Fibroblast of the conjunctiva (primary cell): ENCODE measurements around the gene PRTFDC1.
"Not testable (repeated sequence)": the region's sequence is repeated elsewhere in the genome, so short reads cannot be mapped to it uniquely, and the experiment has no call there.

ENCODE experiments used
- DNase-seq: peaks from one replicate; pipeline ENCODE4 v3.0.0-alpha.2; 2010; ENCODE audit warnings: low read depth

The PRTFDC1 gene

DNA sequence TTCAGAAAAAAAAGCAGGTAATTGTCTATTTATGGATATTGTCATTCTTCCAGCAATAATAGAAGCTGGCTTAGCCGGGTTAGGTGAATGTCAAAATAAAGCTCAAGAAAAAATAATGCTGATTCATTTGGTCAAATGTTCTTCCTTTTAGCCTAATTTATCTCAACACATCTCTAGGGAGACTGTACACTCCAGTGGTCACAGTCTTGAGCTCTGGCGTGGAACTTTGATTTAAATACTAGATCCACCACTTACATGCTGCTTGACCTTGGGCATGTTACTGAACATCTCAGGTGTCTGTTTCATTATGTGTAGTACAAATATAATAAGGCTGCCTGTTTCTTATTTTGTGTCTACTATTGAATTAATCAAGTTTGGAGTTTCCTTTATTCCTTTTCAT lies 22.0 kb downstream of the PRTFDC1 start:
- DNase-seq, result no peak

DNA sequence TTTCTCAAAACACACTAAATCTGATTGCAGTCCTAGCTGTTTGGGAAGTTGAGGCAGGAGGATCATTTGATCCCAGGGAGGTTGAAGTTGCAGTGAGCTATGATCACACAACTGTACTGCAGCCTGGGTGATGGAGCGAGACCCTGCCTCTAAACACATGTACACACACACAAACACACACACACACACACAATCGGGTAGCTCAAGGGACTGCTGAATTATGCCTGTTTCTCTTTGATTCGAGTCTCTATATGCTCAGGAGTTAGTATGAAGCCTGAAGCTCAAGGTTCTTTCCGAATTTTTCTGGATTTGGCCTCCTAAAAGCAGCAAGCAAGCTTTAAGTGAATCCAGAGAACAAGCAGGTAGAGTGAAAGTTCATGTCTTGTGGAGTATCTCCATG lies 22.5 kb downstream of the PRTFDC1 start:
- no peak for DNase-seq

DNA sequence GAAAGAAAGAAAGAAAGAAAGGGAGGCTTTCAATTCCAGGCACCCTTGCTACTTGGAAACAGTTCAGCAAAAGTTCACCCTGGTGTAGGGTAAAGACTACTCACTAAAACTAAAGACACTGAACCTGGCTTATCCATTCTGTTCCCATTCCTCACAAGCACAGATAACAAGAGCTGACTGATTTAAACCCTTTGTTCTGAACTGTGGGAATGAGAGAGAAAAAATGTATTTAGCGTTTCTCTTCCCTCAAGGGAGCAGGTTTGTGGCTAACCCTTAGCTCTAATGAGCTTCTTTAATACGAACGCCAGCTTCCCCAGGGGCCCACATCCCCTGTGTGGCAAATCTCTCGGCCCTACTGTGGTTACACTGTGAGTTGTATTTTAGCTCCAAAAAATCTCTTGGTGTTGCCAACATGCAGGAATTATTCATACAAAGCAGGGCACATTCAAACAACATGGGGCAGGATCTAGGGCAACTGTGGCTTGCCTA lies 23.3 kb downstream of the PRTFDC1 start:
- no peak for DNase-seq

DNA sequence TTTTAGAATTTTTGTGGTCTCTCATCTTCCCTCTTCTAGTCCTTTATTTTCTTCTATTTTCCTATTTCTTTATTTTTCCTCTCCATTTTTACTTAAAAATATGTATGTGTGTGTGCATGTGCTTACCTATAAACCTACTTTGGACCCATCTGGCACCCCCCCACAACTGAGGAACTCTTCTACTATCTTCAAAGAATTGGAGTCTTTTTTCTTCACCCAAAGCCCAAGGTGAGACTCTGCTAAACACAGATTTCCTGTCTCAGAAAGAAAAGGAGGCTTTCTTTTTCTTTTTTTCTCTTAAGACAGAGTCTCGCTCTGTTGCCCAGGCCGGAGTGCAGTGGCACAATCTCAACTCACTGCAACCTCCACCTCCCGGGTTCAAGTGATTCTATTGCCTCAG lies 24.2 kb downstream of the PRTFDC1 start:
- DNase-seq, result no peak

DNA sequence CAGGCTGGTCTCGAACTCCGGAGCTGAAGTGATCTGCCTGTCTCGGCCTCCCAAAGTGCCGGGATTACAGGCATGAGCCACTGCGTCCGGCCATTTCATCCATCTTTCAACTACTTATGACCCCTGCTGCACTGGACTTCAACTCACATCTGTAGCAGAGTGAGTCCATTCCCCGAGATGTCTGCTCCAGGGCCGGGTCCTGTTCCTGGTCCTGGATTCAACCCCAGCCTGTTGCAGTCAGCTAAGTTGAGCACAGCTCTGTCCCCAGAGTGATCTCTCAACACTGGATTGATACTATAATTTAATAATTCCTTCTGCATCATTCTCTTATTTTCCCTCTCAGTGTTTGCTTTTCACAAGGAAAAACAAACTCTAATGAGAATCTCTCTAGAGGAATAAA lies 25.8 kb downstream of the PRTFDC1 start:
- DNase-seq, result no peak

DNA sequence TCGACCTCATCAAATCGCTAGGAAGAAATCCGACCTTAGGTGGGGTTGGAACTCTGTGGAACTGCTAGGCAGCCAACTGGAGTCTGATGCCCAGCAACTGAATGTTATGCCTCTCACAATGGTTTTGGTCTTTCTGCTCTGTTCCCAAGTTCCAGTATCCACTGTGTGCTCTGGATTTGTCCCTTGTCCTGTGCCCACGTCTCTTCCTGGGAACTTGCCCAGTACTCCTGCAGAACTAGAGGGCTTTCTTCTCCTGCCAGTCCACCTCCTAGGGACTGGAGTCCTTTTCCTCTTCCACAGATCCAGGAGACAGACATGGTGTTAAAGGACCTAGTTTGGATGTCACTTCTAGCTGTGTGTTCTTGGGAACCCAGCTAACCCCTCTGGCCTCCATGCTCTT lies 26.6 kb downstream of the PRTFDC1 start:
- no peak for DNase-seq

DNA sequence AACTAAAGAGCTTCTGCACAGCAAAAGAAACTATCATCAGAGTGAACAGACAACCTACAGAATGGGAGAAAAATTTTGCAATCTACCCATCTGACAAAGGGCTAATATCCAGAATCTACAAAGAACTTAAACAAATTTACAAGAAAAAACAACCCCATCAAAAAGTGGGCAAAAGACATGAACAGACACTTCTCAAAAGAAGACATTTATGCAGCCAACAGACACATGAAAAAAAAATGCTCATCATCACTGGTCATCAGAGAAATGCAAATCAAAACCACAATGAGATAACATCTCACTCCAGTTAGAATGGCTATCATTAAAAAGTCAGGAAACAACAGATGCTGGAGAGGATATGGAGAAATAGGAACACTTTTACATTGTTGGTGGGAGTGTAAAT lies 27.9 kb downstream of the PRTFDC1 start:
- DNase-seq, result not testable (repeated sequence)

DNA sequence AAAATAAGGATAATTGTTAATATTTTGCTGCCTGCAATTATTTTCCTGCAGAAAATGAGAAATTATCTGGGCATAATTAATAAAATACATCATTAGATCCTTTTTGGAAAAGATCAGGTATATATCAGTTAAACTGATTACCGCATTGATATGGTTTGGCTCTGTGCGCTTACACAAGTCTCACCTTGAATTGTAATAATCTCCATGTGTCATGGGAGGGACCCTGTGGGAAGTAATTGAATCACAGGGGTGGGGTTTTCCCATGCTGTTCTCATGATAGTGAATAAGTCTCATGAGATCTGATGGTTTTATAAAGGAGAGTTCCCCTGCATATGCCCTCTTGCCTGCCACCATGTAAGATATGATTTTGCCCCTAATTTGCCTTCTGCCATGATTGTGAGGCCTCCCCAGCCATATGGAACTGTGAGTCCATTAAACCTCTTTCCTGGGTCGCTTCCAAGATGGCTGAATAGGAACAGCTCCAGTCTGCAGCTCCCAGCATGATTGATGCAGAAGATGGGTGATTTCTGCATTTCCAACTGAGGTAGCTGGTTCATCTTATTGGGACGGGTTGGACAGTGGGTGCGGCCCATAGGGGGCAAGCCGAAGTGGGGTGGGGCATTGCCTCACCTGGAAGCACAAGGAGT lies 30.1 kb downstream of the PRTFDC1 start:
- DNase-seq, result not testable (repeated sequence)

DNA sequence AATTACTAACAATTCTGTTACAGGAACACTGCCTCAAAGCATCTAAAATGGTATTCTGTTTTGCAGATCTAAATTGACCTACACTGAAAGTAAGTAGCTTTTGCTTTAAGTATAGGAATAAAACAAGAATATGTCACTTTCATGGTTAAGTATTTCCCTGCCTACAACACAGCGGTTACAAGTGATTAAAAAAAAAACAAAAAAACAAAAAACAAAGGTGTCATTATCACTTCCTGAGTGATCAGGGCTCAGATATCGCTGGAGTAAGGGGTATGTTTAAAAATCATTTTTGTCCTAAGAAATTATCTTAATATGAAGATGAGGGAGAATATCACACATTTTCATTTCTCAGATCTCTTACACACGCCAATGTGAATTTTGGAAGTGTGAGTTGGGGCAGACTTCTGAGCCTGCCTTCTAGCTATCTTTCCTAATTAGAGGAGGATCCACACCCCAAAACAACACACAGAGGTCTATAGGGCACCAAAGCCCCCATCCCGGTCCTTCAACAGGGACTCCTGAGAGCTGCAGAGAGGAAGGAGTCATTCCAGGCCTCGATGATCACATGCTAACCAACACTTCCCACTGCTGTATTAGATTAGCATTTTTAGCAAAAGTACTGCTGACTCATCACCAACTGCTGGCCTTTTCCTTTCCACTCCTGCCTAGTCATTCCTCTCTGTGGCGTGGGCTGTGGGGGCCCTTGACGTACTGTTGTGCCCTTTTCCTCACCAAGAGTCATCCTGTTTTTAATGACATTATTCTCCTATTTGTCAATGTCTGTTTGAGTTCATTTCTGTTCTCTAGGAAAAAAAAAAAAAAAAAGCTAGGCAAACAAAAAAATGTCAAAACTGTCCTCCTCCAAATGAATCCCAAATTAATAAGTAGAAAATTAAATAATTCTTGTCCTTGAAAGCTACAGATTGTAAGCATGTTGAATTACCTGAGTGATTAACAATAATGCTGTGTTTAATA lies 31.2 kb downstream of the PRTFDC1 start:
- peak; percentile 80 for DNase-seq

DNA sequence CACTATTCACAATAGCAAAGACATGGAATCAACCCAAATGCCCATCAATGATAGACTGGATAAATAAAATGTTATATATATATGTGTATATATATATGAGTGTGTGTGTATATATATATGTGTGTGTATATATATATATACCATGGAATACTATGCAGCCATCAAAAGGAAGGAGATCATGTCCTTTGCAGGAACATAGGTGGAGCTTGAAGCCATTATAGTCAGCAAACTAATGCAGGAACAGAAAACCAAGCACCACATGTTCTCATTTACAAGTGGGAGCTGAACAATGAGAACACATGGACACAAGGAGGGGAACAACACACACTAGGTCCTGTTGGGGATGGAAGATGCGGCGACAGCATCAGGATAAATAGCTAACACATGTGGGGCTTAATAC lies 32.2 kb downstream of the PRTFDC1 start:
- not testable (repeated sequence) for DNase-seq

DNA sequence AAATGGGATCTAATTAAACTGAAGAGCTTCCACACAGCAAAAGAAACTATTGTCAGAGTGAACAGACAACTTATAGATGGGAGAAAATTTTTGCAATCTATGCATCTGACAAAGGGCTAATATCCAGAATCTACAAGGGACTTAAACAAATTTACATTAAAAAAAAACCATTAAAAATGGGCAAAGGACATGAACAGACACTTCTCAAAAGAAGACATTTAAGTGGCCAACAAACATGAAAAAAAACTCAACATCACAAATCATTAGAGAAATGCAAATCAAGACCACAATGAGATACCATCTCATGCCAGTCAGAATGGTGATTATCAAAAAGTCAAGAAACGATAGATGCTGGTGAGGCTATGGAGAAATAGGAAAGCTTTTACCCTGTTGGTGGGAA lies 32.8 kb downstream of the PRTFDC1 start:
- DNase-seq, result not testable (repeated sequence)

DNA sequence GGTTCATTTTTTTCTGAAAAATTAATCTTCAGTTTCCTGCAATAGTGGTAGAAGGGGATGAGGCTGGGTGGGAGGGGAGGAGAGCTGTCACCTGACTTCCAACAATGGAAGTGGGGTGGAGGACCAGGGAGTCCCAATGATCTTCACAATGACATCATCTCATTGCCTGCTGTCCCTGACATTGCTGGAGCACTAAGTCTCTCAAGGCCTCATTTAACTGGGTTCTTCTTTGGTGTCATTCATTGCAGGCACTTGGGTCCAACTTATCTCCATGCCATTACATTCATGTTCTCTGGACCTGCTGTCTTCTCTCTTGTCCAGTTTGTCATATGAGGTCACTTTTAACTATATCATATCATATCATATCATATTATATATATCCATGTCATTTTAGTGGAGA lies 34.4 kb downstream of the PRTFDC1 start:
- no peak for DNase-seq

DNA sequence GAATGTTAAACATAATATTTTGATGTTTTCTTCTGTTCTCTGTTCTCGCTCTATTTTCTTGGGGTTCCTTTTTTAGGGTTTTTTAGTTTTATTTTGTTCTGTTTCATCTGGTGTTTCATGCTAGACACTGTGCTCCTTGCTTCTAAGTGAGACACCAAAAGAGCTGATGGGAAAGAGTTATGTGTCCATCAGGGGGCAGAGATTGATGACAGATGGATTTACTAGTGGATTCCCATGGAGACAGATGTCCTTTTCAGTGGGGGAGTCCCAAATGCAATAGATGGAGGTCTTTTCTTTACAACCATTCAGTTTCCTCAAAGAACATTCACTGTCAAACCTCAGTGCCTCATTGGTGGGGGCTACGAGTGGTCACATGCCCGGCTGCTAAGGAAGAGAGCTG lies 34.9 kb downstream of the PRTFDC1 start:
- DNase-seq, result no peak

DNA sequence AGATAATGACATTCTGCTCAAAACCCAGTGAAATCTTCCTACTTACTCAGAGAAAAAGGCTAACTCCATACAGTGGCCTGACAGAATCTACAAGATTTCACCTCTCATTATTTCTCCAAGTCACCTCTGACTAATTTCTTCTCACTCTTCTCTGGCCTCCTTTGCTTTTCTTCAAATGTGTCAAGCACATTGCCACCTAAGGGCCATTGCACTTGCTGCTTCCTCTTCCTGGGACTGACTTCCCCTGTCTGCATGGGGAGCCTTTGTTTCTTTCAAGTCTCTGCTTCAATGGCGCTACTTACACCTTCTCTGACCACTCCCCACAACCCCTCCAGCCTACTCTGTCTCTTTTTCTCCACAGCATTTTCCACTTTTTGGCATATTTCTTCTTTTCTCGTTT lies 36.0 kb downstream of the PRTFDC1 start:
- DNase-seq, result no peak

DNA sequence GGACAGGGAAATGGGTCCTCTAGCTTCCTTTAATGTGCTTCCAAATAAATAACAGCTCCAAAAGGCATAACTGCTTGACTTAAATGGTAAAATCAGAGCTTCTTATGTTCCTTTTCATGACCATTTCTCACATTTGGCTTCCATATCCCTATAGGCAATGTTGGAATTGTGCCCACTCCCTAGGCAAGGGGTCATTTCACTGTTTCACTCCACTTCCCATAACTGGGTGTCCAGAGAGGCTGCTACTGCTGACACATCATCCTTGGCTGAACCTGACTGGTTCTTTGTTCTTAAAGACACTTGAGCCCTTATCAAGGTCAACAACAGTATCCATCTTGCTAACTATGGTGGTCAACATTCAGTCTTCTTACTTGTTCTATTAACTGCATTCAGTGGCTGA lies 37.1 kb downstream of the PRTFDC1 start:
- DNase-seq, result no peak

DNA sequence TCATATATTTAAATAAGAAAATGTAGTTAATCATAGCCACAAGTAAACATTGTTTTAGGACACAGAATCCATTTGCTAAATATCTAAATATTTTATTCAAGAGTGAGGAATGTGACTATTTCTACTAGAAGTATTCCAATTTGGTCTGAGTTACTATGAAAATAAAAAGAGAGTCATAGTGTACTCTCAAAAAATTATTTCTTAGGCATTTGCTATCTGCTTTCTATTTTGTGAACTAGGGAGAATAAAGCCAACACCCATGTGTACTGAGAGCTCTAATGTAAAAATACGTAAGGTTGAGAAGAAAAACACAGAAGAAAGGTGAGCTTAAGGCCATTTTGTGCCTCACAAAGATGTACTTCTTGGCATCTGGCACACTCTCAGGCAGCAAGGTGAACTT lies 38.3 kb downstream of the PRTFDC1 start:
- DNase-seq, result no peak

DNA sequence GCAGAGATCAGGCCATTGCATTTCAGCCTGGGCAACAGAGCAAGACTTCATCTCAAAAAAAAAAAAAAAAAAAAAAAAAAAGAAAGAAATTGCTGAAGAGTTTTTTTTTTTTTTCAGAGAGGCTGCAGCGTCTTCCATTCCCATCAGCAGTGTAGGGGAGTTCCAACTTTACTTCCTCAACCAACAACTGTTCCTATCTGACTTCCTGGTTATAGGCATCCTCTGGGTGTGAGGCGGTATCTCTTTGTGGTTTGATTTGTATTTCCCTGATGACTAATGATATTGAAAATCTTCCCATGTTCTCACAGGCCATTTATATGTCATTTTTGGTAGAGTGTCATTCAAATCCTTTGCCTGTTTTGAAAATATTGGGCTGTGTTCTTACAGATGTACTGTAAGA lies 40.2 kb downstream of the PRTFDC1 start:
- no peak for DNase-seq

DNA sequence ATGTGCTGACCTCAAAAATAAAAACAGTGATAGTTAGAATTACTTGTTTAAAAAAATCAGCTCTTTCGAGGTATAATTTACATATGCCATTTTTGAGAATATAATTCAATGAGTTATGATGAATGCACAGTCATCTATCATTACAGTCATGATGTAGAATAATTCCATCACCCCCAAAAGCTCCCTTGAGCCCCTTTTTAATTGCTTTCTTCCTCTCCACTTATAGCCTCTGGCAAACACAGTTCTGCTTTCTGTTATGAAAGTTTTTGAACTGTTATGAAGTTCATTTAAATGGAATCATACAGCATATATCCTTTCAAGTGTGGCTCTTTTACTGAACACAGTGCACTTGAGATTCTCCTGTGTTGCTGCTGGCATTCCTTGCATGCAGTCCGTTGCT lies 41.4 kb downstream of the PRTFDC1 start:
- no peak for DNase-seq

DNA sequence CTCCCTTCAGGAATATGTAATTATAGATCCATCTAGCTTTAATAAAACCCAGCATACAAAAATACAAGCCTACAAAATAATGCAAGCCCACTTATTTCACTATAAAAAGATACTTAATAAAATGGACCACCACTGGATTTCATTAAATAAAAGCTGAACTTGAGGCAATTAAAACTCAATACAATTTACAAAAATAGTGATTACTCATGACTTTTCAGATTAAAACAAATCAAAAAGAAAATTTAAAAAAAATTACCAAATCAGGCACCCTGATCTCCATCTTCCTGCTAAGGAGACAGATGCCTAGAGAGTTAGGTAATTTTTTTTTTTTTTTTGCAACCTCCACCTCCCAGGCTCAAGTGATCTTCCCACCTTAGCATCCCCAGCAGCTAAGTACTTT lies 41.8 kb downstream of the PRTFDC1 start:
- no peak for DNase-seq

DNA sequence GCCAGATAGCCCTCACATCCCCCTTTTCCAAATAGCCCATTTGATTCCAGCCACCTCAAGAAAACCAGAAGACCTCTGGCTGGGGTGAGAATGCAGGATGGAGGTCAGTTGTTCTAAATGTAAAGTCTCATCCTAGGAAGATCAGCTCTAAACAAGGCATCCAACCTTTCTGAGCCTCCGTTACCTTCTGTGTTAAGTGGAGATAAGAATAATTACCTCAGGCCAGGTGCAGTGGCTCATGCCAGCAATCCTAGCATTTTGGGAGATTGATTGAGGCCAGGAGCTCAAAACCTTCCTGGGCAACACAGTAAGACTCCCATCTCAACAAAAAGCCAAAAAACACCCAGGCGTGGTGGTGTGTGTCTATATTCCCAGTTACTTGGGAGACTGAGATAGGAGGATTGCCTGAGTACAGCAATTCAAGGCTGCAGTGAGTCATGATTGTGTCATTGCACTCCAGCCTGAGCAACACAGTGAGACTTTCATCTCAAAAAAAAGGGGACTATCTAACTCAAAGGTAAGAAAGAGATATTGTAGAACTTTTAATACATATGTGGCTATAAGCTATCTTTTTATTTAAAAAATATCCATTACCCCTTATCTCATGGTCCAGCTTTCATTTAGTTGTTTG lies 43.5 kb downstream of the PRTFDC1 start:
- DNase-seq, result peak; percentile 24

DNA sequence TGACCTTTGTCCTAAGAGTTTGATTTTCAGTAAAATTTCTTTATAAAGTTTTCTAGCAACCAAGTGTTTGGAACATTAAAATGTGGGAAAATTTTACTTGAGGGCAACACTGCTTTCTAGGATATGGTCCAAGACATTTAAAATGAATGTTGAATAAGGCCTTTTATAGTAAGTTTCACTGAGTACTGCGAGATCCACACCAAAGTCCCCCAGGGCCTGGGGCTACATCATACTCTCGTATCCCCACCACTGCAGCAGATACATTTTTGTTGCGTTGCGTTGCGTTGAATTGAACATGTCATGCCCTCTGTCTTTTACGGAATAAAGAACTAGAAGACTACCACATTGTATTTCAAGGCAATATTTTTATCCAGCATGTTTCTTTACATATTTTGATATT lies 44.5 kb downstream of the PRTFDC1 start:
- no peak for DNase-seq

DNA sequence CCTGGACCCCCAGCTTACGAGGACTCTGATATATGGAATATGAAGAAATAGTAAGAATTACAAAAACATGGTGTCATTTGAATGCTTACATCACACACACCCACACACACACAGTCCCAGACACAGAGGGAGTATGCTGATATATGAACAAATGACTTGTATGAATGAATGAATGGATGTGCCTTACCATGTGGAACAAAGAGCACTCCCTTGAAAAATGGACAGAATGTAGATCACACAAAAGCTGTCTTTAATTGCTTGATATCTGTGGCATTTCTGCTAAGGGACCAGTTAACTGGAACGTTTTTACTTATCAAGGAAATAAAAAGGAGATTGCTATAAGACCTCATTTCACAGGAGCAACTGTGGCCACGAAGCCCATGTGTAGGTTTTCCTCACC lies 46.0 kb downstream of the PRTFDC1 start:
- no peak for DNase-seq

DNA sequence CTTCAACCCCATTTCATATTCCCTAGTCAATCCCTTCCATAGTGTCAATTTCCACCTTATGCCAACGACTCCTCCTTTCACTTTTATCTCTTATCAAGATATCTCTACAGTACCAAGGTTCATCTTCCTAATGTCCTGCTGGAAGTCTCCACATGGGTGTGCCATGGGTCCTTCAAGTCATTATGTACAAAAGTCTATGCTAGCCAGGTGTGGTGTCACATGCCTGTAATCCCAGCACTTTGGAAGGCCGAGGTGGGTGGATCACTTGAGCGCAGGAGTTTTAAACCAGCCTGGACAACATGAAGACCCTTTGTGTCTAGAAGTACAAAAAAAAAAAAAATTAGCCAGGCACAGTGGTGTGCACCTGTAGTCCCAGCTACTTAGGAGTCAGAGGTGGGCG lies 47.6 kb downstream of the PRTFDC1 start:
- DNase-seq, result no peak
